A549 treated with Mapracorat at 1 μM for 4 hours (cell line): Measurements from ENCODE around the gene PKN1. TPM values are rescaled to one million over a fixed set of nuclear protein-coding genes. Genes with fewer than 3 reads are reported as not detected.

Source experiments
- total RNA-seq: library from RNA; stranded (reverse); fragments of 200-300 nt; extraction: Qiagen RNA extraction; gene quantifications from 5 replicates; pipeline ENCODE4 v1.2.3, GENCODE V29; 2022

Gene PKN1
- total RNA-seq = 63.8 to 83.2 TPM (median 81.1 TPM) in 5 replicates

DNA sequence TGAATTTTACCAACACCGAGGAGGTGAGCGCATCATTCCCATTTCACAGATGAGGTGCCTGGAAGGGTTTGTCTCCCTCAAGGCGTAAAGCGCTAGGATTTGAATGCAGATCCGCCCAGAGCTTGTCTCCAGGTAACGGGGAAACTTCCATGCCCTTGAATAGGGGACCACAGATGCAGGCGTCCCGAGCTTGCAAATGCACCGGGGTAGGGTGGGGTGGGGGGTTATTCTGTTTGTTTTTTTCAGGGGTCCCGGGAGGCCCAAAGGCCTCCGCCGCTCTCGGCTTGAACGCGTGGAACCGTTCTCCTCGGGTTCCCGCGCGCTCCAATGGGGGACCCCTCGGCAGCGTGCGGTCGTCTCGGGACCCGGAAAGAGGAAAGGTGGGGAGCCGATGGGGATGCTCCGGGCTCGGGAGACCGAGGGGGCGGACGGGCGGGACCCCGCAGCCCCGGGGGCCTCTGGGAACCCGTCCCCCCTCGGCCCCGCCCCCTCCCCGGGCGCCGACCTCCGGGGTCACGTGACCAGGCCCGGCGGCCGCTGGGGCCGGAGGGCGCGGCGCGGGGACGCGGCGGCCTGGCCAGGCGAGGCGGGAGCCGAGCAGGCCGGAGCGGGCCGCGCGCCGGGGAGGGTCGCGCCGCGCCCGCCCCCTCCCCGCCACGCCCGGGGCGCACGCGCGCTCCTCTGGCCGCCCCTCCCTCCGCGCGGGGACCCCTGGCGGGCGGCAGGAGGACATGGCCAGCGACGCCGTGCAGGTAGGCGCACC, at the start of gene PKN1:
TSS of gene PKN1 (plus strand) at position 516 of the 763 bp plus-strand sequence. CDS start at position 732, 216 bp downstream.

DNA sequence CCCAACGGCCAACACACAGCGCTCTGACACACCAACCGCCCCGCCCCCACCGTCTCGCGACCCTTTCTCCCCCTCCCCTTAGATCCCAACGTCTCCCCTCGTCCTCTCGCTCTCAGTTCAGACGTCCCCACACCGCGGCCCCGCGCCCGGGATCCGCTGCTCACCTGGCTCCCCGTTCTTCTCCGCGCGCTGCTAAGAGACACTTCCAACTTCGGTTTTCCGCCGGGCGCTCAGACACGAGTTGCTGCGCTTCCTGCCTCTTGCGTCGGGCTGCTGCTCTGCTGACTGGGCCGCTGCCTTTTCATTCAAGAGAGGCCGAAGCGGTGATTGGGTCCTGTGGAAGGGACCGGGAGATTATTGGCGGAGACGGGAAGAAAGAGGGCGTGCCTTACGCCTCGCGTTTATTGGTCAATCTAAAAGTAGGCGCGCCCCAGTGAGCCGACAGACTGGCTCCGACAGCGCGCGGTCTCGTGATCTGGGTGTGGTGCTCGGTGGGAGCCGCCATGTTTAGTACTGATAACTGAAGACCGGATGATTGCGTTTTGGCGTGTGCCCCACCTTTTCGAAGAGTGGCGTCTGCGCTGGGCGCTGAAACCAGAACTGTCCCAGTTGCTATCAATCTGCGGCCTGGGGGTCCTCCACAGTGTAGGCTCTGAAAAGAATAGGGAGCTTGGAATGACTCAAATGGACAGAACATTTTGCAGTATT, 13.8 kb upstream of the PKN1 start, which contains the start of gene DDX39A:
TSS of gene DDX39A (minus strand) at position 236 of the 708 bp plus-strand sequence. CDS start 6,121 bp downstream, outside the sequence.

DNA sequence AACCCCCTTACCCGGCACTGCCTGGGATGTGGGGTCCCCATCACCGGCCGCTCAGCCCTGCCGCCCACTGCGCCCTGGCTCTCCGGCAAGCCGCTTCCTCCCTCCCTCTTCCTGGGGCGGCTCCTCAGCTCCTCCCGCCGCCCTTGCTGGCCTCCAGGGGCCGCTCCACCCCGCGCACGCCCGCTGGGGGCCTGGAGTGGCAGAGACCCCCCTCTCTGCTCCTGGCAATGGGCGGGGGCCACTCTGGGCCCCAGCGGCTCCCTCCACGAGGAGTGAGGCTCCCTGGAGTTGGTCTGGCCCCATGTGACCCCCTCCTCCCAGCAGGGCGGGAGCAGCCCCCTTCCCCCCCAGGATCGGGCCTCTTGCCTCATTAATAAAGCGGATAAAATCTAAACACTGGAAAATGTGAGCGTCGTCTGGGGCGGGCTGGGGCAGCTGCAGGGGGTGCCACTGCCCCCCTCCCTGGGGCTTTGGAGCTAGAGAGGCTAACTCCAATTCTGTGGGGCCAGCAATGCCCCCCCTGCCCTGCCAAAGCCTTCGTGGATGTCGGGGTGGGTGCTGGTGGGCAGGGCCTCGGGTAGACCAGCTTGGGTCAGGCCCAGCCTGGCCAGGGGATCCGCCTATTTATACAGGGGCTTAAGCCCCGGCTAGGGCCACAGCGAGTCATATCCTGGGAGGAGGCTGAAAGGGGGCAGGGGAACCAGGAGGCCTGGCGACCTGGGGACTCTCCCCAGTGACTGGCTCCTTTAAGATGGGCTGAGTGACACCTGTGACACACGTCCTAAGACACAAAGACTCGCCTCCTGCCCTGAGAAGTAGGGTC, 42.4 kb downstream of the PKN1 start, which contains the start of gene PTGER1:
TSS of gene PTGER1 (minus strand) at position 104 of the 823 bp plus-strand sequence. CDS start 1,034 bp downstream, outside the sequence.

DNA sequence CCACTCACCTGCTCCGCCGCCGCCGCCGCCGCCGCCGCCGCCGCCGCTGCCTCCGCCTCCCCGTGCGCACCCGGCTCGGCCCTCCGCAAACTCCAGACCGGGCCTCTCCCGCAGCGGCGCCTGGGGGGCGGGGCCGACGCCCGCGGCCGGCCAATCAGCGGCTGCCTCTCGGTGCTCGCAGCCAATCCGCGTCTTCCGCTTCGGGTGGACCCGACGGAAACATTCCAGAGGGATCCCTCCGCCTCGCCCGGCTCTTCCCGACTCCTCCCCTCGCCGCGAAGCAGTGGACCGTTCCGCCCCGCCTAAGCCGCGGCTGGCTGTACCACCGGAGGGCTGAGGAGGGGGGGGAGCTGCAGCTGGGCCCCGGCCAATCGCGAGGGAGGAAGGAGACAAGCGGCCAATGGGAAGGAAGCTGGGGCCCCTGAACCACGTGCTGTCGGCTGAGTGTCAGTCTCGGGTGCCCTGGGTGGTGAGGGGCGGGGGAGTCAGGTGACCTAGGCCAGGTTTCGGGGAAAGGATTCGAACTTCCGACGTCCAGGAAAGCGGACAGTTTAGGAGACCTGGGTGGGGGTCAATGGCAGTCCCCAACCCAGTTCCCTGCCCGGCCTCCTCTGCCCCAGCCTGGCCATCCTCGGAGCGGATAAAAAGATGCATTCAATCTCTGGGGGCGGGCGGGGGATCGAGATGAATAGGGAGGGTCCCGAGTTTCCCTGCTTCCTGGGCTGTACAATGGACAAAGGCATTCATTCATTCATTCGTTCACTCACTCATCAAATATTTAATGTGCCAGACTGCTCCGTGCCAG, 63.1 kb downstream of the PKN1 start, which contains the start of gene GIPC1:
TSS of gene GIPC1 (minus strand) at position 99 of the 805 bp plus-strand sequence. CDS start 13,151 bp downstream, outside the sequence.

DNA sequence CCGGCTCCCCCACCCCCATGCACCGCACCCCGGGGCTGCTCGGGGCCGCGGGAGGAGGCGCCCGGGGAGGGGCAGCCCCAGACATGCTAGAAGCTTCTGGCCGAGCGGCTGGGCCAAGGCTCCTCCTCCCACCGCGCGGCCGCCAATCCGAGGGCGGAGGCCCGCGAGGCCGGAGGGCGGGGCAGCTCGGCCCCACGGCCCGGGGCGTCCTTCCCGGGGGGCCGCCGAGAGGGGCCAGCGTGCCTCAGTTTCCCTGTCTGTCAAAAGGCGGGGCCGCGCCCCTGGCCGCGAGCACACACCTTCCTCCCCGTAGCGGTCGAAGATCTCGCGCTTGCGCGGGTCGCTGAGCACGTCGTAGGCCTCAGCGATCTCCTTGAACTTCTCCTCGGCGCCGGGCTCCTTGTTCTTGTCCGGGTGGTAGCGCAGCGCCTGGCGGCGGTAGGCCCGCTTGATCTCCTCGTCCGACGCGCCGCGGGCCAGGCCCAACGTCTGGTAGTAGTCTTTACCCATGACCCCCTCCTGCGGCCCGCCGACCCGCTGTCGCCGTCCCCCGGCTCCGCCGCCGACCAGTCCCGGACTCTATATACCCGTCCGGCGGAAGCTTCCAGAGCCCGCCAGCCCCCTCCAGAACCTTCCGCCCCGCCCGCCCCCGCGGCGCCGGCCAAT, 84.9 kb downstream of the PKN1 start, which contains the start of gene DNAJB1:
TSS of gene DNAJB1 (minus strand) at position 558 of the 666 bp plus-strand sequence. CDS start at position 510, 48 bp downstream.

Other genes starting within 250 kb of the PKN1 start
- 3.5 to 6.9 TPM (median 5.1 TPM) in 5 replicates for gene ADGRL1, start 227.1 kb upstream of the PKN1 start, total RNA-seq
- 62.9 to 95.1 TPM (median 88.0 TPM) in 5 replicates for gene ADGRE5, start 51.9 kb upstream of the PKN1 start, total RNA-seq
- gene DDX39A, start 14.0 kb upstream of the PKN1 start, total RNA-seq = 113 to 138 TPM (median 128 TPM) in 5 replicates
- gene PTGER1, start 42.0 kb downstream of the PKN1 start, total RNA-seq = 0.09 to 0.26 TPM (median 0.12 TPM) in 5 replicates
- gene GIPC1, start 62.8 kb downstream of the PKN1 start, total RNA-seq = 91.4 to 154 TPM (median 146 TPM) in 5 replicates
- 175 to 239 TPM (median 206 TPM) in 5 replicates for gene DNAJB1, start 85.1 kb downstream of the PKN1 start, total RNA-seq
- 155 to 183 TPM (median 173 TPM) in 5 replicates for gene TECR, start 96.3 kb downstream of the PKN1 start, total RNA-seq
- 176 to 210 TPM (median 197 TPM) in 5 replicates for gene NDUFB7, start 138.8 kb downstream of the PKN1 start, total RNA-seq
- not detected in 5 replicates for gene CLEC17A, start 149.8 kb downstream of the PKN1 start, total RNA-seq
- not detected in 5 replicates for gene ADGRE3, start 241.5 kb downstream of the PKN1 start, total RNA-seq